OCI-LY1 (cell line): ENCODE data around the gene MRPL41.

Experiments used
- CTCF ChIP-seq: fragments of 200-600 bp; sonication (generic), shearing (Covaris generic); IDR thresholded peaks from 2 replicates; pipeline ENCODE4 v1.5.1; 2017; ENCODE audit warnings: mild to moderate bottlenecking, antibody characterized with exemption, low read length, moderate library complexity, mixed read lengths
- EZH2 ChIP-seq: fragments of 200-600 bp; sonication (generic), shearing (Covaris generic); IDR thresholded peaks from 2 replicates; pipeline ENCODE4 v1.8.0; 2017; ENCODE audit warnings: borderline replicate concordance, mixed run types, mild to moderate bottlenecking, antibody characterized with exemption, low read length, moderate library complexity, mixed read lengths

DNA sequence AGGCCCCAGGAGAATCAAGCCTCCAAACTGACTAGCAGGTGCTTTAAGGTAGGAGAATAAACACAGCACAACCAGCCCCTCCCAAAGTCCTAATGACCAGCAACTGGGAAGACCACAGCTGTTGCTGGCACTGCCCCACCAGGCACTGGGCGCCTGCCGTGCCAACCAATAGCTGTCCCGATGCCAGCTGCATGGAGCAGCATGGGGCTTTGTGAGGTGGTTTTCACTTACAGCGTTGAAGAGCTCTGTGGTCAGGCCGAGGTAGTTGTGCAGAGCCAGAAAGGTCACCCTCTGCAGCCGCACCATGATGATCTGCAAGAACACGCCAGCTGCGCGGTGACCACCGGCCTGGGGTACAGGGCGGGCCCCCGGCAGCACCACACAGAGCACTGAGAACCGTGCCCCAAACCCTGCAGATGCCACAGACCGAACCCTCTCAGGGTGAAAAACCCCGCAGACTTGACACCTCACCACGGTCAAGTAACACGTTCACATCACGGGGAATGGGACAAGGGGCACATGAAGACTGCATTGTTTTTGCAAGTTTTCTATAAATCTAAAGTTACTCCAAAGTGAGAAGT lies 30.2 kb upstream of the MRPL41 start:
- TF ChIP-seq CTCF (no peak), EZH2 (no peak)
